CD4-positive, alpha-beta T cell treated with Interleukin-2 at 100 ng/mL for 4 hours (primary cell): ENCODE measurements around the gene C12orf75.
"Not testable (repeated sequence)": the region's sequence is repeated elsewhere in the genome, so short reads cannot be mapped to it uniquely, and the experiment has no call there.

Experiments
- DNase-seq: peaks from one replicate; pipeline ENCODE4 v3.0.0-alpha.2; 2020; ENCODE audit warnings: low spot score

Gene C12orf75

GRCh38 chr12:105378911-105379310 is 48.4 kb downstream of the C12orf75 start:
- DNase-seq: no peak

GRCh38 chr12:105382771-105383622 is 52.5 kb downstream of the C12orf75 start:
- peak; percentile 62 for DNase-seq

GRCh38 chr12:105384220-105384619 is 53.7 kb downstream of the C12orf75 start:
- DNase-seq: no peak

DNA sequence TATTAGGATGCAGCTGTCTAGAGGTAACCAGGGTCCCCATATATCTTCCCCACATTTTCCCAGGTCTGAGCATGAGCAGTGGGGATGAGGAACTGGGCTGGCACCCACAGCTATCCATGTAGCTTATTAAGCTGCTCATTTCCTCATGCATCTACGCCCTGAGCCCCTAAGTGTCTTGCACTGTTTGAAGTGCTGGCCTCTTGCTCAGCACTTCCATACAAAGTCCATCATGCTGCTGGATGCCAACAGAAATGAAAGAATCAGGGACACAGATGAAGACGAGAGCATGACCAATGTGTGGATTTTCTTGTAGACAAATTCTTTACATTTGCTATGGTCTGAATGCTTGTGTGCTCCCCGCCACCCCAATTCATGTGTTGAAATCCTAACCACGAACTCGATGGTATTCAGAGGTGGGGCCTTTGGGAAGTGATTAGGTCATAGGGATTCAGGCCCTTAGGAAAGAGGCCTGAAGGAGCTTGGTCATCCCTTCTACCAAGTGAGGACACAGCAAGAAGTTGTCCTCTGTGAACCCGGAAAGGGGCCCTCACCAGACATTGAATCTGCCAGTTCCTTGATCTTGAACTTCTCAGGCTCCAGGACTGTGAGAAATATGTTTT is 54.5 kb downstream of the C12orf75 start:
- no peak for DNase-seq

GRCh38 chr12:105386431-105386830 is 55.9 kb downstream of the C12orf75 start:
- DNase-seq: no peak

DNA sequence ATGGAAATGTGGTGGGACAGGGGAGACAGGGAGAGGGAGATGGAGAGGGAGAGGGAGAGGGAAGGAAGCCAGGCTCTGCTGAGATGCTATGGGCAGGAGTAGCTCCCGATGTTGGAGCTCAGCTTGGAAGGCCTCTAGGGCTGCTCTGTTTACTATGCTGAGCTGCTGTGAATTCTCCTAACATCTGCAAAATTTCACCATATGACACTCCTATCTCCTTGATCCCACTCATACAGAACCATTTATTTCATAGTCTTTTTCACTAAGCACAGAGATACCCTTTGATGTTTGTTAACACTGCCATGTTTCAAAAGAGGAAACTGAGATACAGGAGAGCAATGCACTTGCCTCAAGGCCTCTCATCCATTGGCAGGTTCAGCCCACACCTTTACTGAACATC is 60.7 kb downstream of the C12orf75 start:
- no peak for DNase-seq

- no peak for DNase-seq
These were observed 63.1 kb downstream of the C12orf75 start for GRCh38 chr12:105393587-105393986.

DNA sequence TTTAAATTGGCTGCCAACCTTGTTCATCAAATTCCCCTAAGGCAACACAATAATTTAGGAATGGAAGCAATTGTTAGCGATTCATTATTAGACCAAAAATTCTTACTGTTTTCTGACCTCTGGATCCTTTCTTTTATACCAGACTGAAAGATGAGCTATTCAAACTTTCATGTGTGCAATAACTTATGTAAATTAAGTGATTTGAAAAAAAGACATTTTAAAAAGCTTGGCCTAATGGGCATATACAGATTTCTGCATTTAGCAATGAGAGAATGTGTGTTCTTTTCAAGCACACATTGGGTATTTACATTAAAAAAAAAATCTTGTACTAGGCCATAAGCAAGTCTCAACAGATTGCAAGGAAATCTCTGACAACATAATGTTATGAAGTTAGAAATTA is 65.5 kb downstream of the C12orf75 start:
- no peak for DNase-seq

DNA sequence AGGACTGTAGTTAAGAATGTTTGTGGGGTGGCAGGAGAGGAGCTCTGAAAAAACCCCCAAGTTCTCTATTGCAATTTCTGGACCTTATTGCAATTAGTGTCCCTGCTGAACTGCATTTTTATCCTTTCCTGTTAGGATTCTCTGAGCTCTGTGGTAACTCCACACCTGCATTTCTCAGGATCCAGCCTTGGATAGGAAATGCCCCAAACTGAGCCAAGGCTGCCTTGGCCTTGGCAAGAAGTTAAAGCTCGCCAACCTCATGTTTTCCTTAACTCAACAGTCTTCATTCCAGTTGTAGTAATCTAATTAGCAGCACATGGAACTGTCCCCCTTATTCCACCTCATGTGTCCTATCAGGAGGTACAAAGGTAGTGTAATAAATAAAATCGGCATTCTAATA is 66.5 kb downstream of the C12orf75 start:
- no peak for DNase-seq

DNA sequence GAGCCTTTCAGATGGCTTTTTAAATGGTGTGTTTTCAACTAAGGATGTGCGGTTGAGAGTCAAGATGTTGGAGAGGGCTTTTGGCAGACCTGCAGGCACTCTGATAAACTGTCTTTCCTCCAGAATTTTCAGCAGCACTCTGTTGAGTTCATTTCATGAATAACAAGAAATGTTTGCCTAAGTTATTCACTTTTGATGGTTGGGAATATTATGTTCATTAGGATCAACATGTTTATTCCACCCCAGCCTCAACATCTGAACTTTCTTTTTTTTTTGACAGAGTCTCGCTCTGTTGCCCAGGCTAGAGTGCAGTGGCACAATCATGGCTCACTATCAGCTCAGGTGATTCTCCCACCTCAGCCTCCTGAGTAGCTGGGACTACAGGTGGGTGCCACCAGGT is 68.4 kb downstream of the C12orf75 start:
- DNase-seq: no peak

- no peak for DNase-seq
These were observed 69.1 kb downstream of the C12orf75 start for GRCh38 chr12:105399428-105400081.

DNA sequence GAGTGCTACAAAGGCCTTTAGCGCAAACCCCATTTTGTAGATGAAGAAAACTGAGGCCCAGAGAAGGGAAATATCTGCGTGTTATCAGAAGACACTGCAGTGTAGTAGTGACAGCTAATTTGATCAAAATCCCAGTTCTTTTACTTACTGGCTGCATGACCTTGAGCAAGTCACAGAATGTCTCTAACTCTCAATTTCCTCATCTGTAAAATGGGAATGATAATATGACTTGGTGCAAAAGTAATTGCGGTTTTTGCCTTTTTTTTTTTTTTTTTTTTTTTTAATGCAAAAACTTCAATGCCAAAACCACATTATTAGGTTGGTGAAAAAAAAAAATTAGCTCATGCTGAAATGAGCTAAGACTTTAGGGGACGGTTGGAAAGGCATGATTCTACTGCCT is 69.7 kb downstream of the C12orf75 start:
- no peak for DNase-seq

DNA sequence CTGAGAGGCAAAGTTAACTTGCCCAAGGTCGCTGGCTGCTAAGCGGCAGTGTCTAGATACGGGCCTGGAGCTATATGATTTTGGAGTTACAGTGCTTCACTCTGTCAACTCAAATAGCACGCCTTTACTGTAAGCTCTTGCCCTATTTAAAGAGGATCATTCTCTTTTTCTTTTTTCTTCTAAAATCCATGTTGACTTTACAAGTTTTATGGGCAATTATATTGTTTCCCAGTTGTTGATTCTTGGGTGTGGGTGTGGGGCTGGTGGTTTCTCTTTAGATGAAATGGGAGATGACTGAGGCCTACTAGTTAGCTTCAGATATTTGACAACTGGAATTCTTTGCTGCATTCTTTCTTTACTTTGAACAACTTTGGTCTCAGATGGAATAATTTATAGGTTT is 70.7 kb downstream of the C12orf75 start:
- no peak for DNase-seq

- no peak for DNase-seq
These were observed 71.9 kb downstream of the C12orf75 start for GRCh38 chr12:105402366-105402765.

- DNase-seq: no peak
These were observed 72.6 kb downstream of the C12orf75 start for GRCh38 chr12:105403095-105403494.

GRCh38 chr12:105404134-105404533 is 73.6 kb downstream of the C12orf75 start:
- not testable (repeated sequence) for DNase-seq

DNA sequence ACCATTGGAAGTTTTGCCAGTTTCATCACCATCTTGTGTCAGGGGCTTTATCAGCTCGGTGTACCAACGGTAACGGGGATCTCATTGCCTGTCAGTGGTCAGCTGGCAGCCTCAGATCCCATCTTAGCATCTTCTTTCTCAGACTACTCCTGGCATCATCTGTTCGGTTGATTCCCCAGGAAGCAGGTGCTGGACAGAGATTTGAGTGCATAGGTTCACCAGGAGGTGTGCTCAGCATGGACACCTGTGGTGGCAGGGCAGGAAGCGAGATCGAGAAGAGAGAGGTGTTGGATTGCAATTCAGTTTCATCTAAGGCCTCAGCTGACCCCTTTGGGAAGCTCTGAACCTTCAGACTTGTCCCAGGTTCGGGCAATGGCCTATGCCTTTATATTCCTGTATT is 76.0 kb downstream of the C12orf75 start:
- DNase-seq: no peak

DNA sequence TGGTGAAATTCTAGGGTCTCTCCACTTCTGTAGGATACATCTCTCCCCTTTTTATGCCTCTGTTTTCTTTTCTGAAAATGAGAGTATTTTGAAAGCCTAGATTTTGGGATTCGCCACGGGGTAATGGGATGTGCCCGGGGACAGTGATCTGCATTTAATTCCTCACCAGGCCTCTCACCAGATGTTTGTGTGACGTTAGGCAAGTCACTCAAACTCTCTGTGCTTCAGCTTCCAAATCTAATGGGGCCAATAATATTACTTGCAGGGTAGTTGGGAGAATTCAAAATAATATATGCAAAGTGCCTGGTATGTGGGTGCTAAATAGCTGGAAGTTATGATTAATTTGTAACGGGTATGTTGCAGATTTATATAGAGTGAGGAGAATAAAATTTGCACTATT is 78.8 kb downstream of the C12orf75 start:
- DNase-seq: no peak

DNA sequence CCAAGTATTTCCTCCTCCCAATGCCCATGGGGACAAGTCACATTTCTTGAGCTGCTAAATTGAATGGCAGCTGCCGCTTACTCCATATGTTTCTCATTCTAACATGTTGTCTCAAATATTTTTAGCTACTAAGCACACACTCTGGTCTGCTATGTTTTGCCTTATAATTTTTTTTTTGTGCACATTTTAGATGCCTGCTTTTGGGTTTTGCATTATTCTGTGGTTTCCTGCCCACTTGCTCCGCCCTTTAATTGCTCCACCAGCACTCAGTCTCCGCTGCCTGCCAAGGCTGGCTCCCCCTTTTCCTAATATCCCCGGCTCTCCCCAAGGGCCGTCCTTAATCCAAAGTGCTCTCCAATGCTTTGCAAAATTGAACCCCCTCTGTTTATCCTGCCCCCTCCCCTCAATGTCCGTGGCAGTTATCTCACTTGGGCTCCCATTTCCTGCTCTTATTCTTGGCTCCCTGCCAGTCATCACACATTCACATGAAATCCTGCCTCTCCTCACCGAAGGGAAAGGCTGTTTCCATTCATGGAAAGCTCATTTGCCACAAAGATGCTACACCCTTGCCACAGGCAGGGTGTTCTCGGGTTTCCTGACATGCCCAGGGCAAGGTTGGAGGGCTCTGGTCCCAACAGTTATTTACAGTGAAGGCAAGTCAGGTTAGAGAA is 79.4 kb downstream of the C12orf75 start:
- DNase-seq: no peak

DNA sequence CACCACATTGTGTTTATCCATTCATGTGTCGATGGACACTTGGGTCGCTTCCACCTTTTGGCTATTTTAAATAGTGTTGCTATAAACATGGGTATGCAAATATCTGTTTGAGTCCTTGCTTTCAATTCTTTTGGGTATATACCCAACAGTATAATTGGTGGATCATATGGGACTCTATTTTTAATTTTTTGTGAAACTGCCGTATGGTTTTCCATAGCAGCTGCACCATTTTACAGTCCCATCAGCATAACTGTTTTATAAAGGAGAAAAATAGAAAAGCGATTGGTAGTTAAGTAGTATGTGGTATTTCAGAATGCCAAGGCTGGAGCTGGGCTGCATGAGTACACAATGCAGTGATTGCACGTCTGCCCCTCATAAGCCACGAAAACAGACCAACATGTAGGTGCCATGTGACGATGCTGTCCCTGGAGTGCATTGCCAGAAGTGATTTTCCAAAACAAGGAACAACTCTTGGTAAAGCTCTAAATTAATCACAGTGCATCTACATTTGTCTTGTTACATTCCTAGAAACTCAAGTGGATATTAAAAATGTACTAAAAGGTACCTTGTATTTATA is 83.5 kb downstream of the C12orf75 start:
- DNase-seq: no peak

DNA sequence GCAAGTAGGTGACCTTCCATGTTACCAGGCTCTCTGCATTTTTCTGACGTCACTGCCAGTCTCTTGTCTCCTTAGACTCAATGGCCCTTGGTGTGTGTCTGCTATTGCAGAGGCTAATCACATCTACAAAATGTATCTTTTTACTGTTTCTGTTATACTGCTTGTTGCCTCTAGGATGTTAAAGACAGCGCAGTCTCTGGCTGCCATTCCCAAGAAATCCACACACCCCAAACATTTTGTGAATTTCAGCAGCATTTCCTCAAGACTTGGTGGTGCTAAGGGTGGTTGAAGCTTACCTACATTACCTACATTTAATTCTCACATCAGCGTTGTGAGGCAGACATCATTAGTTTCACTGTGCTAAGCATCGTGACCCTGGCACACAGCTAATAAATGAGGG is 87.2 kb downstream of the C12orf75 start:
- DNase-seq: no peak

- DNase-seq: no peak
These were observed 87.7 kb downstream of the C12orf75 start for GRCh38 chr12:105418229-105418628.
